NCI-H1048 (cell line): ENCODE measurements around the gene GIMAP5.

Experiments used
- DNase-seq: peaks from one replicate; lab custom pipeline; 2025; lab: John Stamatoyannopoulos, UW

Gene GIMAP5

GRCh38 chr7:150737265-150738055 is at the start of gene GIMAP5:
Gene GIMAP5, plus strand, starts transcription at chr7:150737418. Its CDS starts 3,467 bp downstream, at chr7:150740885.
- no peak for DNase-seq

- DNase-seq, result no peak
These were observed 48.6 kb upstream of the GIMAP5 start for GRCh38 chr7:150688630-150689029.

DNA sequence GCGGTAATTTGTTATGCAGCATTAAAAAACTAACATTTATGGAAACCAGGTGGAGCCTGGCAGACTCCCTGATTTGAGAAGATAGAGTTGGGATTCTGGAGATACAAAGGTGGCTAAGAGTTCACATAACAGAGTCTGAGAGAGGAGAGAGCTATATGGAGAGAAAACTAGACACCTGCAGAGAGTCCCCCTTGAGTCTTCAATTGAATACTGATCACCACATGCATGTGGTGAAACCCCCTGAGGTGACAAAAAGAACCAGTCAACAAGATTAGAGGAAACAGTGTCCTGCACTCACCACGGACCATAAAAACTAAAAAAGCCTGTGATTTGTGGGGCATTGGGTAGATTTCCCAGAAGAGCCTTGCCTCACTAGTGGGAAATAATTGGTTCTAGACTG is 41.6 kb upstream of the GIMAP5 start:
- no peak for DNase-seq

DNA sequence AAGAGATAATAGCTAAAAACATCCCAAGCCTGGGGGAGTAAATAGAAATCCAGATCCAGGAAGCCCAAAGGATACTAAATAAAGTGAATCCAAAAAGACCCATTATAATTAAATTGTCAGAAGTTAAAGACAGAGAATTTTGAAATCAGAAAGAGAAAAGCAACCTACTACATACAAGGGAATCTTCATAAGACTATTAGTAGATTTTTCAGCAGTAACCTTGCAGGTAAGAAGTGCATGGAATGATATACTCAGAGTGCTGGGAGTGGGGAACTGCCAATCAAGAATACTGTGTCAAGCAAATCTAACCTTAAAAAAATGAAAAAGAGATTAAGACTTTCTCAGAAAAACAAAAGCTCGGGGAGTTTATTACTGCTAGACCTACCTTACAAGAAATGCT is 34.0 kb upstream of the GIMAP5 start:
- DNase-seq, result no peak

GRCh38 chr7:150715293-150715692 is 21.9 kb upstream of the GIMAP5 start:
- DNase-seq, result no peak

DNA sequence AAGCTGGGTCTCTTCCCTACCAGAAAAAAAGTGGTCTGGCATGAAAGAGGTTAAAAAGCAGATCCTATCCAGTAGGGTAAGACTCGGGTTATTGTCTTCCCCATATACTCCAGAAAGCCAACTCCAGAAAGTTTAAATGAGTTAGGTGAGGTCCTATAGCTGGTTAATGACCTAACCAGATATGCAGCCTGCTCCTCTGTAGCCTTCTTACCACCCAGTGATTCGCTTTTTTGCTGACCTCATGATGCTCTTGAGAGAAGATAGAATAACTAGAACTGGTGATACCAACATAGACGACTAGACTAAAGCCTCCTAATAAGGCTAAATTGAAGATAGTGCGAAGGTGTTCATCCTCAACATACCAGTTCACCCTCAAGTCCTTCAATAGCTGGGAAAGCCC is 21.5 kb upstream of the GIMAP5 start:
- no peak for DNase-seq

- no peak for DNase-seq
These were observed 20.9 kb upstream of the GIMAP5 start, which contains the start of gene GIMAP1 for GRCh38 chr7:150716368-150716767. Gene GIMAP1, plus strand, starts transcription at chr7:150716613. Its CDS starts 2,435 bp downstream, at chr7:150719048.

DNA sequence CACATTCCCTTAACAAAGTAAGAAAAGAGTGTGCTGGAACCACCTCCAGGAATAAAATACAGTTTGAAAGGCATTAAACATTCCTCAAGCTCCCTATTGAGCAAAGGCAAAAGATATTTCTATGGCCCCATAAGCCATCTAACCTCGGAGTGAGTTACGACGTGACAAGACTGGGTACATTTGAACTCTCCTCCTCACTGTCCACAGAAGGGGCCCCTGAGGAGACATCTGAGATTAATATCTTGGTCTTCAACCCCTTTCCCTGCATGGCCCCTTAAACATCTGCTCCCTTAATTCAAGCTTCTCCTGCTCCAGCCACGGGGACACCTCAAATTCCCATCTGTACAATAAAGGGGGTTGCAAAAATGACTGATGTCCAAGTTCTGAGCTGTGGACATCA is 20.3 kb upstream of the GIMAP5 start:
- no peak for DNase-seq

- no peak for DNase-seq
These were observed 19.3 kb upstream of the GIMAP5 start for GRCh38 chr7:150717814-150718420.

- no peak for DNase-seq
These were observed 17.8 kb upstream of the GIMAP5 start for GRCh38 chr7:150719436-150719835.

DNA sequence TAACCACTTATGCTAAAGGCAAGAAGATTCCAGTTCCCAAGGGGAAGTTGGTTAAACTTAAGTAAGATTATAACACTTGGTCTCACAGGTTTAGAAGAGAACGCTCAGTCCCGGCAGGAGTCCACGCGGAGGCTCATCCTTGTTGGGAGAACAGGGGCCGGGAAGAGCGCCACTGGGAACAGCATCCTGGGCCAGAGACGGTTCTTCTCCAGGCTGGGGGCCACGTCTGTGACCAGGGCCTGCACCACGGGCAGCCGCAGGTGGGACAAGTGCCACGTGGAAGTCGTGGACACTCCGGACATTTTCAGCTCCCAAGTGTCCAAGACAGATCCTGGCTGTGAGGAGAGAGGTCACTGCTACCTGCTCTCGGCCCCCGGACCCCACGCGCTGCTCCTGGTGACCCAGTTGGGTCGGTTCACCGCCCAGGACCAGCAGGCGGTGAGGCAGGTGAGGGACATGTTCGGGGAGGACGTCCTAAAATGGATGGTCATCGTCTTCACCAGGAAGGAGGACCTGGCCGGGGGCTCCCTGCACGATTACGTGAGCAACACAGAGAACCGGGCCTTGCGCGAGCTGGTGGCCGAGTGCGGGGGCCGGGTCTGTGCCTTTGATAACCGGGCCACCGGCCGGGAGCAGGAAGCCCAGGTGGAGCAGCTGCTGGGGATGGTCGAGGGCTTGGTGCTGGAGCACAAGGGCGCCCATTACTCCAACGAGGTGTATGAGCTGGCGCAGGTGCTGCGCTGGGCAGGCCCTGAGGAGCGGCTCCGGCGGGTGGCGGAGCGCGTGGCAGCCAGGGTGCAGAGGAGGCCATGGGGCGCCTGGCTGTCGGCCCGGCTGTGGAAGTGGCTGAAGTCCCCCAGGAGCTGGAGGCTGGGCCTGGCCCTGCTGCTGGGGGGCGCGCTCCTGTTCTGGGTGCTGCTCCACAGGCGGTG is 17.0 kb upstream of the GIMAP5 start:
- no peak for DNase-seq

DNA sequence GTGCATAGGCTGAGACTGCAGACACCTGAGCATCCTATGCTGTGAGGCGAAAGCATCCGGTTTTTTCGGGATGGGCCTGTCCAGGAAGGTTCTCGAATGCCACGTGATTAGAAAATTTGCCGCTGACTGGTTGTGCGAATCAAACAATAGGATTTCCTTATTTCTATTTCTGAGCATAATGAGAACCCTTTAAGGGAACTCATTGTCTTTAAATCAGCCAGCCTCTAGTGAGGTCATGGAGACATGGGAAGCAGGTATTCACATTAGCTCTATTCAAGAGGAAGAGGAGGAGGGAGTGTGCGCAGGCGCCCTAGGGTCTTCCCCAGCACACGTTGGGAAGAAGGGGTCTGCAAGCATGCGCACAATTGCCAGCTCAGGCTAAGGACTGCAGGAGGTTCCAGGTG is 15.2 kb upstream of the GIMAP5 start:
- no peak for DNase-seq

DNA sequence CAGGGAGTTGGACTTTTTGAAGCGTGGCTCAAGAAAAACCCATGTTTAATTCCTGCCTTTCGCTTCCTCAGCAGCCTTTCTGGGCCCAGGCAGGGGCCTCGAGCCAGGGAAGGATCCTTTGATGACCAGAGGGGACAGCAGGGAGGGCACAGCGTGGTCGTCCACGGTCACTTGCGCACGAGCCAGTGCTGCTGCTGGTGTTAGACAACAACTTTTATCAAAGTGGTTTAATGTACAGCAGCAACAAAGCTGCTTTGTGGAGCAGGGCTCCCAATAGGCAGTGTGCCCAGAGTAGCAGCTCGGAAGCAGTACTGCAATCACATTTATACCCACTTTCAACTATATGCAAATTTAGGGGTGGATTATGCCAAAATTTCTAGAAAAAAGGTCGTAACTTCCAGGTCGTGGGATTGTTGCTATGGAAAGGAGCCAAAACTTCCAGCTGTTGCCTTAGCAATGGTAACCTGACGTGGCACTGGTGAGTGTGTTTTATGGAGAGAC is 14.7 kb upstream of the GIMAP5 start:
- peak; percentile 75 for DNase-seq

- DNase-seq, result no peak
These were observed 13.8 kb upstream of the GIMAP5 start for GRCh38 chr7:150723467-150723866.

- no peak for DNase-seq
These were observed 9.8 kb upstream of the GIMAP5 start for GRCh38 chr7:150727381-150727780.

DNA sequence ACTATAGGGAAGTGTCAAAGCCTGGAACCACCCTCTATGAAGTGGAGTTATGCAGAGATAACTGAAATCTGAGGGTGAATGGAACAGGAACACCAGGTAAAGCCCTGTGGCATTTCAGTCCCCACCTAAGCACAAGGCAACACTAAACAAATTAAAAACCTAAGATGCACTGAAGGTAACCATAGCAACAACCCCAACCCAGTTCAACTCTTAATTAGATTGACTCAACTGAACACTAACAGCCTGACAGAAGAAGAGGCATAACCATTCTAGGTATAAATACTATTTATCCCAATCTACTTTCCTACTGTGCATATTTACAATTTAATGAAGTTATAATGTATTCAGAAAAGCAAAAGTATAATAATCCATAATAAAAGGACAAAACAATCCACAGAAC is 9.2 kb upstream of the GIMAP5 start:
- DNase-seq, result no peak

GRCh38 chr7:150728609-150729008 is 8.6 kb upstream of the GIMAP5 start:
- no peak for DNase-seq

GRCh38 chr7:150731916-150732315 is 5.3 kb upstream of the GIMAP5 start:
- DNase-seq, result no peak

- no peak for DNase-seq
These were observed 4.3 kb upstream of the GIMAP5 start for GRCh38 chr7:150732786-150733481.

DNA sequence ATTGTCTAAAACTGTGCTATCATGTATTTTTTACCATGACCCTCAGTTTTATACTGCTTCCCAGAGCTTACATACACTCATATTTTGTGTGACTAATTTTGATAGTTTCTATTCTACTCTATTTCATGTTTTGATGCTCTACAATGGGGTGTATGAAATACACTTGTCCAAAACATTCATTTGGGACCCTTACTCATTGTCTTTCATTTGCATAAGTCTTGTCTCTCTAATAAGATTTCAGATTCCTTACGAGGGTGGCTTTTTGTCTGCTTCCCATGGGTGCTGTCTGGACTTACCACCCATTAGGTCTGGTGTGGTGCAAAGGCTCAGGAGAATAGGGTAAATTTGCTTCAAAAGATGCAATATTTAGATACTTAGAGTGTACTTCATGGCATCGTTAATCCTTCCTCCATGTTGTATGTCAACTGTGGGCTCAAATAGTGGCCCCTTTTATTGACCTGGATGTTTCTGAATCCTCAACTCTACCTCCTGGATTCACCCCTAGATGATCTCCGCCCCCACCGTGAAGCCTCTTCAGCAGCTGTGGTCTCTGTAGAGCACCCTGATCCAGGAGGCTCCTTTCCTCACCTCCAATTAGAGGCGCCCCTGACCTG is 3.6 kb upstream of the GIMAP5 start:
- no peak for DNase-seq

DNA sequence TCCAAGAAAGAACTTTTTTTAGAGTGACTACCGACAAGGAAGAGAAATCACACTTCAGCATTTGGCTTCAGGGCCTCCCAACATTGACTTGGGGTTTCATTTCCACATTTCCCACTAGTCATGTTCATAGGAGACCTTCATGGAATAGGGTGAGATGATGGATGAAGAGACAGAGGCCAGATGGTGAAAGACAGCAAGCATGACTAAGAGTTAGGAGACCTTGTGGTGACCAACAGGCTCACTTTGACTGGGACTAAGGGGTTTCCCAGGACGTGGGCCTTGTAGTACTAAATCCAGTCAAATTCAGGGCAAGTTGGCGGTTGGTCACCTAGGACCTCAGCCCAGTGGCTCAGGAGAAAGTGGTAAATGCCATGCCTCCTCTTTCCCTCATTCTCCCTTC is 3.0 kb upstream of the GIMAP5 start:
- no peak for DNase-seq
